HUDEP-2 (cell line): ENCODE data around the gene MREG.
A peak's percentile ranks its signal among the peaks of the same experiment; 100 is the strongest.

Experiments used
- DNase-seq, 76 experiments: peaks; one replicate each; lab custom pipeline; 2025; ENCODE audit not compliant: unreplicated experiment in 76 of 76; lab: John Stamatoyannopoulos, UW

The MREG gene, protein sequence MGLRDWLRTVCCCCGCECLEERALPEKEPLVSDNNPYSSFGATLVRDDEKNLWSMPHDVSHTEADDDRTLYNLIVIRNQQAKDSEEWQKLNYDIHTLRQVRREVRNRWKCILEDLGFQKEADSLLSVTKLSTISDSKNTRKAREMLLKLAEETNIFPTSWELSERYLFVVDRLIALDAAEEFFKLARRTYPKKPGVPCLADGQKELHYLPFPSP

GRCh38 chr2:216013080-216013909, at the start of gene MREG:
TSS of gene MREG (minus strand) at chr2:216013551. CDS start at chr2:216013327, 224 bp downstream.
- peak in 74 of 76 experiments; percentile 12 to 89 (median 75) for DNase-seq

DNA sequence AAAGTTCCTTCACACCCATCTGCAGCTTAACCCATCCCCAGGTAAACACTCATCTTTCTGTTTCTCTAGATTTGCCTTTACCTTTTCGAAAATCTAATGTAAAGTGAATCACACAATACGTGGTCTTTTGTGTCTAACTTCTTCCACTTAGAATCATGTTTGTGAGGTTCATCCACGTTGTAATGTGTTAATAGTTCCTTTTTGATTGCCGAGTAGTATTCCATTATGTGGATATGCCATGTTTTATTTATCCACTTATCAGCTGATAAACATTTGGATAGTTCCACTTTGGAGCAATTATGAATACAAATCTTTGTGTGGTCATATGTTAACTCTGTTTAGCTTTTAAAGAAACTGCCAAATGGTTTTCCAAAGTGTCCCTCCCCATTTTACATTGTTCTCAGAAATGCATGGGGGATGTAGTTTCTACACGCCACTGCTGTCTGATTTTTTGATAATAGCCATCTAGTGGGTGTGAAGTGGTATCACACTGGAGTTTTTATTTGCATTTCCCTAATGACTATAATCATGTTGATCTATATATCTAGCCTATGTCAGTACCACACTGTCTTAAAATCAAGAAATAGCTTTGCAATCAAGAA, 46.0 kb upstream of the MREG start:
- DNase-seq: peak in 2 of 76 experiments; percentile 3 to 14

DNA sequence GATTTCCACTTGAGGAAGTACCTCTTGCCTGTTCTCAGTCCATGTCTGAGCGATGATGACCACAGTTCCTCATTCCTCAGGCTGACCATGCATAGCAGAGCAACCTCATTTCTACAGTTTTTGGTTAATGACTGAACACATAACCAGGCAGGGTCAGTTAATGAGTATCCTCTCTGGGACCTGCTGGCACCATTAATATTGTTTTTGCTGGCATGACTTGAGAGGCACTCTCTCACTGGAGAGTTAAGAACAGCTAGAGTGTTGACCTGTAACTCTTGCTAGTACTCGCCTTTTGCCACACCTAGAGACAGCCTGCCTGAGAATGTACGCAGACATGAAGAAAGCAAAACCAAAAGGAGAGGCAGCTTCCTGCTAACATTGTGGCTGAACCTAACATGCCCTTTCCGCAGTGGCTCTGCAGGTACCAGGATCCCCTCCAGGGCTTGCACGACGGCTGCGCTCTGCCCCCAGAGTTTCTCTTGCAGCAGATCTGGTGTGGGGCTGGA, 44.4 kb upstream of the MREG start:
- DNase-seq: no peak

DNA sequence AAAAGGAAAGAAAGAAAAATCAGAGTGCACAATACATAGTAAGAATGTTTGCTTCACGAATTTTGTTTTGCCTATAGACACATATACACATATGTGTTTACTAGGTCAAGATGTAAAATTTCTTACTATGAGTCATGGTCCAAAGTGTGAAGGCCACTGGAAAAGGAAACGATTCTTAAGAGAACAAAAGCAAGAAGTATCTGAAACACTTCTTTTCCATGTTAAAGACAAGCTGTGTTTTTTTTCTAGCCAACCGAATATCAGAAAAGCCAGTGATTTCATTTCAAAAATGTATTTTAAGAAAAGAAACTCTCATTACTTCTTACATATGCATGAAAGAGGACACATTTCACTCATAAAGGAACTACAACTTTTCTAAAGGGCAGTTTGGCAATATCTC, 43.4 kb upstream of the MREG start:
- DNase-seq: no peak

- no peak for DNase-seq
Observed at GRCh38 chr2:216055680-216056079, 42.3 kb upstream of the MREG start.

DNA sequence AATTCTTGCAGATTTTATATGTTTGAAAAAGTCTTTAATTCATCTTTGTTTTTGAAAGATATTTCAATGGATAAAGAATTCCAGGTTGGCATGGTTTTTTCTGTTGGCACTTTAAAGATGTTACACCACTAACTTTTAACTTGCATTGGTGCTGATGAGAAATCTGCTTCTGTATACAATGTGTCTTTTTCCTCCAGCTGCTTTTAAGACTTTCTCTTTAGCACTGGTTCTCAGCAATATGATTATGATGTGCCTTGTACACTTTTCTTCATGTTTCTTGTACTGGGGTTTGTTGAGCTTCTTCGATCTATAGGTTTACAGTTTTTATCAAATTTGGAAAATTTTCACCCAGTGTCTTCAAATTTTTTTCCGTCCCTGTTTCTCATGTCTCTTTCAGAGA, 39.1 kb upstream of the MREG start:
- DNase-seq: no peak

DNA sequence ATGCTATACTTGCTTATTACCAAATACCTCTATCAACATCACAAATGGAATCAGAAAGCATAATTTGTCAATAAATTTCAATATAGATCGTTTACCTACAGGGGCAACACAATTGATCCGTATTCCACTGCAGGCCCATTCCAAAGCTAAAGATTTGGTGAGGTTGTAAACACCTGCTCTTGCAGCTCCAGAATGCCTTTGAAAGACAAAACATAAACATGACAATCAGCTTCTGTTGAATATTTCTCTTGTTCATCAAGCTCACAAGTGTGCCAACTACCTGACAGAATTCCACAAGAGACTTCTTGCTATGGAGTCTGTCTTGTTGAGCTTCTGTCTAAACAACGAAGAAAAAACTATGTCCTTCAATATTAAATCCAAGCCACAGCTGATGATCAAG, 38.0 kb upstream of the MREG start:
- no peak for DNase-seq

GRCh38 chr2:216049452-216049851, 36.1 kb upstream of the MREG start:
- DNase-seq: no peak

GRCh38 chr2:216047397-216047796, 34.0 kb upstream of the MREG start:
- DNase-seq: no peak

DNA sequence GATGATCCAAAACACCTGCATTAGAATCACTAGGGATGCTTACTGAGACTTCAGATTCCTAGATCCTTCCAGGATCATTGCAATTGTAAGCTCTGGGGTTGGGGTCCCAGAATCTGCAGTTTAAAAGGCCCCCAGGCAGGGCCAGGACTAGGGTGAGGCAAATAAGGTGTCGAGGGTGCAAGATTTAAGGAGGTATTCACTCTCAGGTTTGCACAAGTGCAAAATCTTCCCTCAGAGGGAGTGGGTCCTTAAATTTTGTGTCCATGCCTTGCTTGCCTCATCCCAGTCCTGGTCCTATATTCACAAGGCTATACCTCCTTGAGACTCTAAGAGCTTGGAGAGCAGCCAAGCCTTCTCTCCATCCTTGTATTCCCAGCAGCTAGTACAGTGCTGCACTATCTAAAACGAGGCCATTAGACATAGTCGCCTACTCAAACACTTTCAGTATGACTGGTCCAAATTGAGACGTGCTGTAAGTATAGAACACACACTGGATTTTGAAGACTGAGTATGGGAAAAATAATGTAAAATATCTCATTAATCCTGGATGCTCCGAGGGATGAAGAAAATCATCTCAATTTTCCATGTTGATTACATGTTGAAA, 31.6 kb upstream of the MREG start:
- no peak for DNase-seq

DNA sequence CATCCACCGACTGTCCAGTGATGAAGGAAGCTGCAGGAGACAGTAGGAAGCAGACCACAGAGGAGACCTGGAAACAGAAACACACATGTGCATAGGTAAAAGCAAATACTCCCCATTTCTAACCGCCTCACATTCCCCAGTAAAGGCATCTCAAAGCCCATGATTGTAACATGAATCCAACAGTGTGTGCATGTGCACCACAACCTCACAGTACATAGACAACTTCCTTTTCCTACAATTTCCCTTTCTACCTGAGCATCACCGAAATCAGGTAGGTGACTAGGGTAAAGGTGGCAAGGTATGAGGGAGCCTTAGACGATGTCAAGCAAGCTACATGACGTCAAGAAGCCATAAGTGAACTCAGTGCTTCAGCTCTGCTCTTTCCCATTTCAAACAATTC, 30.6 kb upstream of the MREG start:
- DNase-seq: no peak

DNA sequence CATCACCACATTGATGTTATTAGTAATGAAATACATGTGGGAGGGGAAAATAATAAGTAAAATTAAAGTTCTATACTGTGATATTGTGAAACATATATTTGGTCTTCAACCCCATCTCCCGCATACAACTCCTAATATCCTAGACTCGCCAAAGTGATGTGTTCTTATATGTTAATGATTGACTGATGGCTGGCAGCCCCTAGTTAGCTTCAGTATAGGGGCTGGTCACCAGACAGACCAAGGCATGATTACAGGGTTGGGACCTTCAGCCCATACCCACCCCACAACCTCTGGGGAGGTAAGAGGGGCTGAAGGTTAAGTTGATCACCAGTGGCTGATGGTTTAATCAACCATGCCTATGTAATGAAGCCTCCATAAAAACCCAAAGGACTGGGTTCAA, 28.1 kb upstream of the MREG start:
- no peak for DNase-seq

- DNase-seq: no peak
Observed at GRCh38 chr2:216039918-216040317, 26.6 kb upstream of the MREG start.

DNA sequence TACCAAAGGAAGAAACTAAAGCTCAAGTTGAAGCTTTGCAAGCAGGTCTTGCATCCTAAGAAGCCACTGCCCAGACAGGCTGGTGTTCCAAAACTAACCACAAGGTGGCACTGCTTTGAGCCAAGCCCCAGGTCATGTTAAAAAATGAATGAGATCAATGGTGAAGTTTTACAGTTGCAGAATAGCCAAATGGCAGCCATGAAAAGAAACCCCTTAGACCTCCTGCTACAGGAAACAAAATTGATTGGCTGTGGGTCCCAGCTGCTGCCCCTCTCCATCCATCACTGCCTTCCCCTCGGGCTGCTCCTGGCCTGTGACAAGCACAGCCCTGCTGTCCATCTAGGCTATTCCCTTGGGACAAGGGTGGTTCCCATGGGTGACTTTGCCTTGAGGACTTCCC, 20.7 kb upstream of the MREG start:
- DNase-seq: peak in 58 of 76 experiments; percentile 4 to 71 (median 41)

DNA sequence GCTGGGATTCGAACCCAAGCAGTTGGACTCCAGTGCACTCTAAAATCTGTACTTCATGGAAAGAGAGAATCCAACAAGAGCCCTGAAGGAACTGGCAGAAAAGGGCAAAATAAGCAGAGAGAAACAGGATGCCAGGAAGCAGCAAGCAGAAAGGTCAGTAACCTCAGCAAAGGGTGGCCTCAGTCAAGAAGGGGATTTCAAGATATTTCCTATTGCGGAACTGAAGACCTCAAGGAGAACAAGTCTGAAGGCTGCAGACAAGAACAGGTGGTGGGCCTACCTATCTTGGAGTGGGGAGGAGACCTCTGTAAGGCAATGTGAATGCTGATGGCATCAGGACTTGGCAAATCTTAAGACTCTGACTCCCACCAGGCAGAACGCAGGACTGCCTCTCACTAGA, 20.1 kb upstream of the MREG start:
- no peak for DNase-seq

DNA sequence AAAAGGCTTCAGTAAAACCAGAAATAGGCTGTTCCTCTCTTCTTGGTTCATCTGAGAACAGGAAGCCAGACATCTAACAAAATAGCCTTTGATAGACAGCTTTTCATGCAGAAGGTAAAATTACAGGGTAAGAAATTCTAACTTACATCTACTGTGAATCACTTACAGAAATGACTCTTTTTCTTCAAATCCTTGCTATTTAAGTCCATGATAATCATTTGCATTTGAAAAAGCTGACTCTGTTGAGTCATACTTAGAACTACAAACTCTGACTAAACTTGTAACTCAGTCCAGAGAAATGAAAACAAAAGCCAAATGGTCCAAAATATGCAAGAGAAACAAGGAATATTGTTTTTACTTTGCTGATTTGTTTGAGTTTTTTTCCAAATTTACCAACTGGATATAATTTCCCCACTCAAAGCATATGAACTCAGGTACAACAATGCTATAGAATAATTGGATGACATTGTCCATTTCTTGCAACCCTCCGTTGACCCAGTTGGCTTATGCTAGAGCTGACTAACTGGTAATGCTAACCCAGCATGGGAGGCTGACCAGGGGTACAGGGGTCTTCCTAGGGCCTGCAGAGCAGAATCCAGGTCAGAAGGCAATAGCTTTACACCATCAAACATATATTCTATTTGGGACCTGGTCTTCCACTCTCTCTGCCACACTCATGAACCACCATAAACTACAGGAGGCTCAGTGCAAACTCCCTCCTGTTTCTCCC, 18.8 kb upstream of the MREG start:
- DNase-seq: no peak

- DNase-seq: no peak
Observed at GRCh38 chr2:216030216-216030615, 16.9 kb upstream of the MREG start.

DNA sequence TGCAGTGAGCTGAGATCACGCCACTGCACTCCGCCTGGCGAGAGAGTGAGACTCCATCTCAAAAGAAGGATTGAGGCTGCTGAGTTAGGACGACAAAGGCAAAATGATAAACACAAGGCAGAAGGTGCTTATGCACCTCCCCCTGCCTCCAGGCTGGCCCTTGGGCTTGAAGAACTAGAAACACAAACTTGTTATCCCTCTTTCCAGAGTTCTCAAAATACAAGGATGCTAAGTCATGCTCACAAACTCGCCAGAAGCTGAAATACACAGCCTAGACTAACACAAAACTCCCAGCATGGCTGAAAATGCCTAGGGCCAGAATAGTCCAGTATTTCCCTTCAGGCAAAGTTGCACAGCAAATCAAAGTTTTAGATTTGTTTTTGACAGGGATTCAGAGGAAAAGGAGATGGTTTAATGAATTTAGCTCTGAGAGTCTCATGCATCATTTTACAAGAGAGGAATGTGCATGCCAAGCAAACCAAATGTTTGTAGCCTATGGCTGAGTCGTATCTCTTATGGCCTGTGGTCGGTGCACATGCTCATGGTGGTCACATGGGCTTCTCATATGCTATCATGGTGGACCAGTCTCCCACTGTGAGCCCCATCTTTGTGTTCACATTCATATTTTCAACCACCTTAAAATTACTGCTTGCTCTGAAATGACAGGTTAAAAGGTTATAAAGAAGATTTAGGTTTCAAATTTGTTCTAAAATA, 16.2 kb upstream of the MREG start:
- no peak for DNase-seq

DNA sequence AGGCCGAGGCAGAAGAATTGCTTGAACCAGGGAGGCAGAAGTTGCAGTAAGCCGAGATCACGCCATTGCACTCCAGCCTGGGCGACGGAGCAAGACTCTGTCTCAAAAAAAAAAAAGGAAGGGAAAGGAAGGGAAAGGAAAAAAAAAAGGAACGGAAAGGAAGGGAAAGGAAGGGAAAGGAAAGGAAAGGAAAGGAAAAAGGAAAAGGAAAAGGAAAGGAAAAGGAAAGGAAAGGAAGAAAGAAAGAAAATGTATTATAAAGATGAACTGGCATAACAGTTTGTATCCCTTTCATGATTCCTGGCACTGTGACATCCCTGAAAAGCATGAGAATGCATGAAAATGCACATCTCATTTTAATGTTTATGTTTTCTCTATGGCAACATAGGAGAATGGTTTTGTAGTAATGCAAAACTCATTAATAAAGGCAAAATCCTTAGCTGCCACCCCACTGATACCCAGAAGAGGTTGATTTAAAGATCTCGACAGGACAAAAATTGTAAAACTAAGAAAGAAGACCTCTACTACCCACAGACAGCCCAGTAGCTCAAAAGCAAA, 11.5 kb upstream of the MREG start:
- DNase-seq: no peak
